HG03095 (cell line): ENCODE data around the gene FAM13C.

Experiments
- ATAC-seq: cut with Tn5 transposase; IDR thresholded peaks from one replicate; pipeline ENCODE4 v1.9.1; 2021; ENCODE audit warnings: moderate library complexity; ENCODE audit not compliant: unreplicated experiment

The FAM13C gene

GRCh38 chr10:59281861-59282260, 80.5 kb downstream of the FAM13C start:
- ATAC-seq = no peak

DNA sequence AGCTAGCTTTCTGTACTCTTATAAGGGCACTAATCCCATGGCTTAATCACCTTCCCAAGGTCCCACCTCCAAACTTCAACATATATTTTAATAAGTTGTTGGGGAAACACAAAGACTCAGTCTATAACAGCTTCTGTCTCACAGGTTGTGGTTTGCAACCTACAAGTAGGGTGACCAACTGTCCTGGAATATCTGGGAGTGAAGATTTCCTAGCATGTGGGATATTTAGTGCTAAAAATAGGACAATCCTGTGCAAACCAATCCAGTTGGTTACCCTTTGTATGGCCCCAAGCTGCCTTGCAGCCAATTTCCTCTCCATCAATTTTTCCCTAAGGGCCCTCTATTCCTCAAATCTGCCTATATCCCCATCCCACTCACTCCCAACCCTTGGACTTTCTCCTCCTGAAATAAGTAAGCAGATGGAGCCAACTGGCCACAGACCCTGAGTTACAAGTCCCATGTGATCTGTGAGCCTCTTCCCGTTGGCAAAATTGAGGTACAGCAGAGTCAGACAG, 82.3 kb downstream of the FAM13C start:
- ATAC-seq = no peak

GRCh38 chr10:59279476-59279875, 82.9 kb downstream of the FAM13C start:
- no peak for ATAC-seq

DNA sequence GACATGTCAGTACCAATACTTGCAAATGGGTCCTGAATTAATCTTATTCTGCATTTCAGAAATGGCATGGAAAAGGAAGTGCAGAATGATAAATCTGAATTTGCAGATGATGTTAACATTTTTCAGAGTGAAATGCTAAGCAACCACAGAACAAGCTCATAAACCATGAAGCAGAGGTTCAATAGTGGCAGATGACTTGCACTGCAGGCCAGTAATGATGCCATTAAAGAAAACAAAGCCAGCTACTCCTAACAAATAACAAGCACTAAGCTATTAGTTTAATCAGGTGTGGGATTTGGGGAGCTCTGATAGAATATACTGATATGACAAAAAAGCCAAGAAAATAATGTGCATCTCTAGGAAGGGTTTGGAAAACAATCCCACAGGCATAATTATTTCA, 85.4 kb downstream of the FAM13C start:
- no peak for ATAC-seq

DNA sequence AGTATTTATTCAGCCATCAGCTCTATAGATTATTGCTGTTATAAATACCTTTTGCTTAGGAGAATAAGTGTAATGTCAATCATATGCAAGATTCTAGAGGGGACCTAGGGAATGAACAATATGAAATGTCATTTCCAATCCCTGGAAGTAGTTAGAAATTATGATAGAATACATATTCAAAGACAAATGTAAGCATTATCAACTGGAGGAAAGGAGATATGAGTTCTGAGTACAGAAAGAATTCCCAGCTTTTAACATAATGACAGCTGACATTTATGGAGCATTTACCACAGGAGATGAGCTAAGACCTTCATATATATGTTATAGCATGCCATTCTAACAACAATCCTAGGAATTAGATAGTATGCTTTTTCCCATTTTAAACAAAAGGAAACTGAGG, 86.2 kb downstream of the FAM13C start:
- ATAC-seq = no peak

GRCh38 chr10:59273445-59273844, 88.9 kb downstream of the FAM13C start:
- no peak for ATAC-seq

GRCh38 chr10:59272061-59272460, 90.3 kb downstream of the FAM13C start:
- ATAC-seq = no peak

DNA sequence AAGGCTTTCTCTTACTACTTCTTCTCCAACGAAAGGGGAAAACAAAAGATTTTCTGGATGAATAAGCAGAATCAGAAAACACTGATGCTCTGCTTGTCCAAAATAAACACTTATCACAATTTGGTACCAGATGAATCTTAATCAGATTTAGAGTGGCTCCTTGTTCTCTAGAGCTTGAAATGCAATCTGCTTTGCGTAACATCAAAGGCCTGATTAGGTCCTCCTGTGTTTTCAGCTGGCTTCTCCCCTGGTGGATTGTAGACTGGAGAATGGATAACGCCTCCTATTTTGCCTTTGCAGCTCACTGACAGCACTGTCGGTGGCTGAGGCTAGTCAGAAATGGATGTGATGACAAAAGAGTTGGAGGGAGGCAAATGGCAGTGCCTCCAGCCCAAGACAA, 91.2 kb downstream of the FAM13C start:
- no peak for ATAC-seq

DNA sequence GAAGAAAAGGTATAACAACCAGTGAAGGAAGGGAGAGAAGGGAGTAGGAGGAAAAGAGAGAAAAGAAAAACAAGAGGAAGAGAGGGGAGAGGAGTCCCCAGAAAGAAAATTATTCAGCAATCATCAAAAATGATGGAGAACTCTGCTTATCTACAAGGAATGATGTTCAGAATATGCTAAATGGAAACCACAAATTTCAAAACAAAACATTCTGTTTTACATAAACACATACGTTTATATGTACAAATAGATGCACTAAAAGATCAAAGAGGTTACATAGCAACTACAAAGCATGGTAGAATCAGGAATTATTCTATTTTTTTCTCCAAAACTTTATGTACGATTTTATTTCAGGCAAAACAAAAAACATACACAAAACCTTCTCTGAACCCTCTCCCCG, 91.9 kb downstream of the FAM13C start:
- no peak for ATAC-seq

DNA sequence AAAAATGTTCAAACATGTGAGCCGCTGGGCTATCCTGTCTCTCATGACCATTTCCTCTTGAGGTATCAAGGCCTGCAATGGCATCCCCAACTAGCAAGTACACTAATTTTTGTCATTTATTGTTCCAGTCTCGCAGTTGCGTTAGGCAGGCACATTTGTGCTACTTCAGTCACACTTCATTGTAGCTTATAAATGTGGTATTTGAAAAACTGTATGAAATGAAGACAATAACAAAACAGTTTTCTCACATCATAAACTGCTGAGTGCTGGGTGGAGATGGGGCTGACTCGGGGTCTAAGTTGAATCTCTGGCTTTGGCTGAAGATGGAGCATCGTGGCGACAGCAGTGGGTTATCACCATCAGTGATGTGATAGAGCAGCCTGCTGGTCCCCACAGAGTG, 92.7 kb downstream of the FAM13C start:
- no peak for ATAC-seq

DNA sequence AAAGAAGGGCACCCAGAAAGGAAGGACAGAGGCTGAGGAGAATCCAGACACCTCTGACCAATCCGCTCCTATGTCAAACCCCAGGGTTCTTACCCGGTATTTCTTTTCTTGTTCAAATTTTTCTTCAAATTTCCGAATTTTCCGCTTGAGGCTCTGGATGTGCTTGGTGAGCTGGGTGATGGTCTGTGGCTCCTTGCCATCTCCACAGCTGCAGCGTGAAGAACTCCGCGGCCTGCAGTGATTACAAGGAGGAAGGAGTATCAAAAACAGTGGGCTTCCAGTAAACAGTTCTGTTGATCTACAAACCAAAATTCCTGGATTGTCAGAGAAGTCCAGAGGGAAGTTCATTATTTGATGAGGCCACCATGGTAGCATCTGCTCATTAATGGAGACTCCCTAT, 93.9 kb downstream of the FAM13C start:
- no peak for ATAC-seq

- no peak for ATAC-seq
These were observed 96.0 kb downstream of the FAM13C start for GRCh38 chr10:59266321-59266720.

DNA sequence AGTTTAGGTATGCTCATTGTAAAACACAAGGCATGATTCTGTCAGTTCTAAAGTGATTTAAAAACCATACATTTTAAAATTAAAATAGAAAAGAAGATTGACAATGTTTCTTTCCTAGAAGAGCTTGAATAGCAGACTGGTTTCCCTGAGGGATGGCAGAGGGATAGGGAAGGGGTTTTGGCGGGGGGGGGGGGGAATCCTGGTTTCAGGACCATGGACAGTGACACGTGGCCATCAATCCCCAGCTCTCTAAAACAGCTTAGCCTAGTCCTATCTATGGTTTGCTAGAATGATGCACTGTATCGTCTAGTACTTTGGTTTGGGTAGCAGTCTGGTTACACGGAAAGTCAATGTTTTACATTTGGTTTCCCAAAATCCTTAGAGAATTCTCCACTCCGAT, 97.2 kb downstream of the FAM13C start:
- ATAC-seq = no peak

DNA sequence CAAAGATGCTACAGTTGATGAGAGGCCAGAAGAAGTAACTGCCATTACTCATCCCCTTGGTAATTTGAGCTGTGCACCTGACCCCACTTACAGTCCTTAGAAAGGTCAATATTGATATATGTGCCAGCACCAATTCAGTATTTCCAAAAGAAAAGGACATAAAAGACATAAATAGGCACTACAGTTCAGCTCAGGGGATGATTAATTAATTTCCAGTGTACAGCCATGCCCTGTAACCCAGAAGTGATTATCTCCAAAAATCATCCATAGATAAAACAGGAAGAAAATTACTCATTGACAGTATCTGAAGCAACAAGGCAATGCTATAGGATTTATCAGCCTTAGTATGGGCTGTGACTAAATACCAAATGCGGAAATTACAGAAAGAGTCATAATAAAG, 103.5 kb downstream of the FAM13C start:
- no peak for ATAC-seq

GRCh38 chr10:59257224-59257623, 105.1 kb downstream of the FAM13C start:
- ATAC-seq = no peak

- no peak for ATAC-seq
These were observed 106.9 kb downstream of the FAM13C start for GRCh38 chr10:59255463-59255862.

DNA sequence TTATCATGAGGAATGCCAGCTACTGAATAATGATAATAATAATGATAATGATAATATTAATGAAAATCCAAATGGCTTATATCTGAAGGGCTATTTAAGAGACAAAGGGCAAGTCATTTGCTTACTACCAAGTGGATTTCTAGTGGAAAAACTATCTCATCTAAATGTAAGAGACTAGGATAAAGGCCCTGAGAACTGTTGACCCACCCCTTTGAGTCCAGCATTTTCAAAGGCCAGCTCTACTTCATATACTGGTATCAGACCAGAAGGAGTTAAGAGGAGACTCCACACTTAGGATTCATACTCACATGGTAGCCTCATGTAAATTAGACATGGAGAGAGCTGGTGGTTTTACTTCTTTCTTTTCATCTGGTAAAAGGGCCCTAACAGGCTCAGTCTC, 109.9 kb downstream of the FAM13C start:
- ATAC-seq = no peak

DNA sequence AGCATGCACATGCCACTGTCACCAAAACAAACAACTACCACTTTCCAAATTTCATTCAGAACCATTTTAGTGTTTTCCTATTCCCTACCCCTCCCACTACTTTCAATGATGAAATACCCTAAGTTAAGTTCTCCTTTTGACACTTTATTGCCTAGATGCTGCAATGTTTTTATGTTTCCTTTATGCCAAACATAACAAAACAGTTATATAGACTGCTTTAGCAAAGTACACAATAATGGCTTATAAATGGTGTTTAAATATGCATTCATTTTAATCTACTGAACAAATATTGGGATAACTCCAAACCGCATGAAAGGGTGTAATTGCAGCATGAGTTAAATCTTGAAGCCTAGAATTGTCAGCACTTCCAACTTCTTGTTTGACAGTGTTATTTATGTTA, 116.7 kb downstream of the FAM13C start:
- no peak for ATAC-seq

DNA sequence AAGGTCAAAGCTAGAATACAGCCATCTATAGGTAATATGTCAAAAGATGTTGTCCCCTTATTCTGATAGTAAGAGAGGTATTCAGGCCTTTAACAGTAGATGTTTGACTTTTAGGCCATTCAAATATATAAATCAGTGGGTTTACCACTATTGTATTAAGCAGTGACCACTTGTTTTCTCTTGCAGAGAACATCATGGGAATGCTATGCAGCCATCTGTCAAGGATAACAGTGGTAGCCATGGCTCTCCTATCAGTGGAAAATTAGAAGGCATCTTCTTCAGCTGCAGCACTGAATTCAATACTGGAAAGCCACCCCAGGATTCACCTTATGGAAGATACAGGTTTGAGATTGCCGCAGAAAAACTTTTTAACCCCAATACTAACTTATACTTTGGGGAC, 117.5 kb downstream of the FAM13C start:
- ATAC-seq = no peak

DNA sequence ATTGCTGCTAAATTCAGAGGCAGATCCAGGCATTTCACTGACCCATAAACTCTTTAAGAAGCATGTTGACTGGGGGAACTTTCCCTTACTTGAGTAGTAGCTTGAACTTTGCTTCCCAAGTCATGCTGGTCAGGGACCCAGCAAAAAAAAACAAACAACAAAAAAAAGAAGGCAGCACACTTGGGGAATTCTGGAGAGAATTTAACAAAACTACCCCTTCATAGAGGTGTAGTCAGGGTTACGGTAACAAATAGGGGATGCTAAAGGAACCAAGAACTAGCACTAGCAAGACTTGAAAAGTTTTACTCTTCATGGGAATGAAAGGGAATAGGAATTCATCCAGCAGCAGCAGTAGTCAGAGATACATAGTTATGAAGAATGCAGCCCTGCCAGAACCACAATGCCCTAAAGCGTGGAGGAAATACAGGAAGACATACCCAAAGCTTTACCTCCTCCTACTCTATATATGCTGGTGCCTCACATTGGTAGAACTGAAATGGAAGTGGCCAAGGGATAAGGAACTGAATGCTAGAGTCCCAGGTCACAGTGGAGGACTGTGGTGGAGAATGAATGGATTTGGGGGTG, 118.6 kb downstream of the FAM13C start:
- no peak for ATAC-seq

DNA sequence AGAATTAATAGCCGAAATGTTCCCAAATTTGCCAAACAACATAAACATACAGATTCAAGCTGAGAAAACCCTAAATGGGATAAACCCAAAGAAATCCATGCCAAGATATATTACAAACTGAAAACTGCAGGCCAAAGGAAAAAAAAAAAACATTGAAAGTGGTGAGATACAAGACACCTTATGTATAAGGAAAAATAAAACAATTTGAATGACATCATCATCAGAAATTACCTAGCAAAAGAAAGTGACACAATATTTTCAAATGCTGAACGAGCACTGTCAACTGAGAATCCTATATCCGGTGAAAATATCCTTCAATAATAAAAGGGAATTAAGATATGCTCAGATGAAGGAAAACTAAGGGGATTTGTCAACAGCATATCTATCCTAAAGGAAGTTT, 119.4 kb downstream of the FAM13C start:
- no peak for ATAC-seq

DNA sequence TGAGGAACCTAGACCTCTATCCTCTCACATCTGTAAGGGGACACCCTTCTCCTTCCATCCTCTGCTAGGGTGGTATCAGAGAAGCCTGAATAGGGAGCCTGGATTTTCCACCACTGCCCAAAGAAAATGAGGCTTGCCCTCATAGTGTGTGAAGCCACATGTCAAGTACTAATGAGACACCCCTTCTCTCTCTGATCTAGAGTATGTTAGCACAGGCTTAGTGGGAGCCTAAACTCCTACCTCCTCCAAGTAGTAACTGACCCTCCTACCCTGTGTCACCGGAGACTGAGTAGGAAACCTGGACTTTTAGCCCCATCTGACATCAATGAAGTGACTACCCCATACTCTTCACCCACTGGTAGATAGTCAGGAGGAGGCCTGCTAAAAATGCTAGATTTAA, 120.3 kb downstream of the FAM13C start:
- ATAC-seq = no peak

DNA sequence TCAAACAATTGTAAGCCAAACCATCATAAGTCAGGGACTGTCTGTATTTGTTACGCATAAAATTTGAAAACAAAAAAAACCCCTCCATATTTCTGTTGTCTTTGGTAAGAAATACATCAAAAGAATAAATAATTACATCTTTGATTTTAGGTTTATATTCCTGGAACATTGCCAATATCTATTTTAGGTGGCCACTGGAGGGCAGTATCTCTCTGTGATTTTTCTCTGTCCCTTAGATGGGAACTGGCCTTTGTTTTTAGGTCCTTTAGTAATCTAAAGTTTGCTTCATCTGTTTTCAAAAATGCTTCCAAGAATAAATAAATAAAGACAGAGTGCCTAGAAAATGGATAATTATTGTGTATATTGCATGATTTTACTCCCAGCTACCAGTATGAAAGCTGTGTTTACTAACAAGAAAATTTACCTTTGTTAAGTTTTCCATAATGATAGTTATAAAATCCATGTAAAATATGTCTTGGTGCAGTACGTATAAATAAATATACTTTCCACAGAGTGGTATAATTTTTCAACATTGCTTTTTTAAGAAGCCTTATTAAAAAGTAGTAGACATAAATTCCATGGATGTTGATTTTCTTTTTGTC, 121.7 kb downstream of the FAM13C start:
- ATAC-seq = no peak
